Measurements from ENCODE around the gene RBMS1. TPM values are rescaled to one million over a fixed set of nuclear protein-coding genes. Genes with fewer than 3 reads are reported as not detected.

Gene RBMS1
- total and polyA plus RNA-seq, 2 donors, result 39.8 to 53.7 TPM

GRCh38 chr2:160264308-160264707, 229.3 kb downstream of the RBMS1 start:
- Histone ChIP-seq H3K4me3 (ENCODE audit: low read length in 2 of 2) (no peak overlapping the region), H3K9me3 (ENCODE audit: control insufficient read depth in 2 of 2, insufficient read depth in 1 of 2, low read length in 1 of 2) (no peaks in the 10 kb centered on the region), H3K27me3 (ENCODE audit: control insufficient read depth in 2 of 2, insufficient read depth in 1 of 2, low read length in 1 of 2) (no peaks in the 10 kb centered on the region), H3K4me1 (ENCODE audit: control insufficient read depth in 2 of 2, insufficient read depth in 2 of 2, low read length in 2 of 2) (peaks cover 2 to 3% of the 10 kb centered on the region in 2 donors), H3K27ac (ENCODE audit: low read depth in 1 of 2, low read length in 1 of 2) (no peak overlapping the region), H3K36me3 (ENCODE audit: control insufficient read depth in 2 of 2, insufficient read depth in 2 of 2, low read length in 1 of 2) (no peaks in the 10 kb centered on the region)
- DNase-seq (ENCODE audit: low read depth in 6 of 9, low spot score in 9 of 9), result no peak
- 98% methylated on average over 1 of the region's 1 CpG for WGBS

GRCh38 chr2:160261732-160262131, 231.9 kb downstream of the RBMS1 start:
- 98% methylated on average over 2 of the region's 2 CpGs for WGBS
- Histone ChIP-seq H3K27ac (ENCODE audit: low read depth in 1 of 2, low read length in 1 of 2) (no peak overlapping the region), H3K9me3 (ENCODE audit: control insufficient read depth in 2 of 2, insufficient read depth in 1 of 2, low read length in 1 of 2) (no peaks in the 10 kb centered on the region), H3K27me3 (ENCODE audit: control insufficient read depth in 2 of 2, insufficient read depth in 1 of 2, low read length in 1 of 2) (no peaks in the 10 kb centered on the region), H3K36me3 (ENCODE audit: control insufficient read depth in 2 of 2, insufficient read depth in 2 of 2, low read length in 1 of 2) (no peaks in the 10 kb centered on the region), H3K4me3 (ENCODE audit: low read length in 2 of 2) (no peak overlapping the region), H3K4me1 (ENCODE audit: control insufficient read depth in 2 of 2, insufficient read depth in 2 of 2, low read length in 2 of 2) (no peaks in the 10 kb centered on the region)
- no peak for DNase-seq (ENCODE audit: low read depth in 6 of 9, low spot score in 9 of 9)

- H3K4me3 ChIP-seq (ENCODE audit: low read length in 2 of 2), result no peak overlapping the region
- no peaks in the 10 kb centered on the region for H3K36me3 ChIP-seq (ENCODE audit: control insufficient read depth in 2 of 2, insufficient read depth in 2 of 2, low read length in 1 of 2)
- no peak overlapping the region for H3K27ac ChIP-seq (ENCODE audit: low read depth in 1 of 2, low read length in 1 of 2)
- H3K9me3 ChIP-seq (ENCODE audit: control insufficient read depth in 2 of 2, insufficient read depth in 1 of 2, low read length in 1 of 2), result no peaks in the 10 kb centered on the region
- no peak for DNase-seq (ENCODE audit: low read depth in 6 of 9, low spot score in 9 of 9)
- 92% methylated on average over 2 of the region's 2 CpGs for WGBS
- no peaks in the 10 kb centered on the region for H3K4me1 ChIP-seq (ENCODE audit: control insufficient read depth in 2 of 2, insufficient read depth in 2 of 2, low read length in 2 of 2)
- H3K27me3 ChIP-seq (ENCODE audit: control insufficient read depth in 2 of 2, insufficient read depth in 1 of 2, low read length in 1 of 2), result no peaks in the 10 kb centered on the region
These were observed 235.2 kb downstream of the RBMS1 start for GRCh38 chr2:160258492-160258805.

GRCh38 chr2:160257743-160258491, 235.7 kb downstream of the RBMS1 start:
- no peaks in the 10 kb centered on the region for H3K9me3 ChIP-seq (ENCODE audit: control insufficient read depth in 2 of 2, insufficient read depth in 1 of 2, low read length in 1 of 2)
- H3K4me1 ChIP-seq (ENCODE audit: control insufficient read depth in 2 of 2, insufficient read depth in 2 of 2, low read length in 2 of 2), result no peaks in the 10 kb centered on the region
- no peak overlapping the region for H3K27ac ChIP-seq (ENCODE audit: low read depth in 1 of 2, low read length in 1 of 2)
- no peaks in the 10 kb centered on the region for H3K36me3 ChIP-seq (ENCODE audit: control insufficient read depth in 2 of 2, insufficient read depth in 2 of 2, low read length in 1 of 2)
- DNase-seq (ENCODE audit: low read depth in 6 of 9, low spot score in 9 of 9), result no peak
- no peak overlapping the region for H3K4me3 ChIP-seq (ENCODE audit: low read length in 2 of 2)
- no peaks in the 10 kb centered on the region for H3K27me3 ChIP-seq (ENCODE audit: control insufficient read depth in 2 of 2, insufficient read depth in 1 of 2, low read length in 1 of 2)
- 97% methylated on average over 12 of the region's 12 CpGs for WGBS

- no peak overlapping the region for H3K27ac ChIP-seq (ENCODE audit: low read depth in 1 of 2, low read length in 1 of 2)
- no peaks in the 10 kb centered on the region for H3K27me3 ChIP-seq (ENCODE audit: control insufficient read depth in 2 of 2, insufficient read depth in 1 of 2, low read length in 1 of 2)
- no peak for DNase-seq (ENCODE audit: low read depth in 6 of 9, low spot score in 9 of 9)
- no peak overlapping the region for H3K4me3 ChIP-seq (ENCODE audit: low read length in 2 of 2)
- no peaks in the 10 kb centered on the region for H3K36me3 ChIP-seq (ENCODE audit: control insufficient read depth in 2 of 2, insufficient read depth in 2 of 2, low read length in 1 of 2)
- H3K4me1 ChIP-seq (ENCODE audit: control insufficient read depth in 2 of 2, insufficient read depth in 2 of 2, low read length in 2 of 2), result no peaks in the 10 kb centered on the region
- H3K9me3 ChIP-seq (ENCODE audit: control insufficient read depth in 2 of 2, insufficient read depth in 1 of 2, low read length in 1 of 2), result no peaks in the 10 kb centered on the region
- 99% methylated on average over 6 of the region's 6 CpGs for WGBS
These were observed 236.4 kb downstream of the RBMS1 start for GRCh38 chr2:160257041-160257742.

- DNase-seq (ENCODE audit: low read depth in 6 of 9, low spot score in 9 of 9), result no peak
- Histone ChIP-seq H3K36me3 (ENCODE audit: control insufficient read depth in 2 of 2, insufficient read depth in 2 of 2, low read length in 1 of 2) (no peaks in the 10 kb centered on the region), H3K4me3 (ENCODE audit: low read length in 2 of 2) (no peak overlapping the region), H3K27me3 (ENCODE audit: control insufficient read depth in 2 of 2, insufficient read depth in 1 of 2, low read length in 1 of 2) (no peaks in the 10 kb centered on the region), H3K9me3 (ENCODE audit: control insufficient read depth in 2 of 2, insufficient read depth in 1 of 2, low read length in 1 of 2) (no peaks in the 10 kb centered on the region), H3K27ac (ENCODE audit: low read depth in 1 of 2, low read length in 1 of 2) (no peak overlapping the region), H3K4me1 (ENCODE audit: control insufficient read depth in 2 of 2, insufficient read depth in 2 of 2, low read length in 2 of 2) (no peaks in the 10 kb centered on the region)
- WGBS, result 96% methylated on average over 1 of the region's 1 CpG
These were observed 237.1 kb downstream of the RBMS1 start for GRCh38 chr2:160256507-160256906.

GRCh38 chr2:160255408-160255807, 238.2 kb downstream of the RBMS1 start:
- Histone ChIP-seq H3K4me1 (ENCODE audit: control insufficient read depth in 2 of 2, insufficient read depth in 2 of 2, low read length in 2 of 2) (no peaks in the 10 kb centered on the region), H3K36me3 (ENCODE audit: control insufficient read depth in 2 of 2, insufficient read depth in 2 of 2, low read length in 1 of 2) (no peaks in the 10 kb centered on the region), H3K9me3 (ENCODE audit: control insufficient read depth in 2 of 2, insufficient read depth in 1 of 2, low read length in 1 of 2) (no peaks in the 10 kb centered on the region), H3K27ac (ENCODE audit: low read depth in 1 of 2, low read length in 1 of 2) (no peak overlapping the region), H3K4me3 (ENCODE audit: low read length in 2 of 2) (no peak overlapping the region), H3K27me3 (ENCODE audit: control insufficient read depth in 2 of 2, insufficient read depth in 1 of 2, low read length in 1 of 2) (no peaks in the 10 kb centered on the region)
- WGBS, result 100% methylated on average over 1 of the region's 1 CpG
- no peak for DNase-seq (ENCODE audit: low read depth in 6 of 9, low spot score in 9 of 9)

- Histone ChIP-seq H3K36me3 (ENCODE audit: control insufficient read depth in 2 of 2, insufficient read depth in 2 of 2, low read length in 1 of 2) (no peaks in the 10 kb centered on the region), H3K9me3 (ENCODE audit: control insufficient read depth in 2 of 2, insufficient read depth in 1 of 2, low read length in 1 of 2) (no peaks in the 10 kb centered on the region), H3K4me3 (ENCODE audit: low read length in 2 of 2) (no peak overlapping the region), H3K27me3 (ENCODE audit: control insufficient read depth in 2 of 2, insufficient read depth in 1 of 2, low read length in 1 of 2) (no peaks in the 10 kb centered on the region), H3K4me1 (ENCODE audit: control insufficient read depth in 2 of 2, insufficient read depth in 2 of 2, low read length in 2 of 2) (no peaks in the 10 kb centered on the region), H3K27ac (ENCODE audit: low read depth in 1 of 2, low read length in 1 of 2) (no peak overlapping the region)
- 96% methylated on average over 6 of the region's 6 CpGs for WGBS
- DNase-seq (ENCODE audit: low read depth in 6 of 9, low spot score in 9 of 9), result no peak
These were observed 239.3 kb downstream of the RBMS1 start for GRCh38 chr2:160254189-160254762.

- no peak for DNase-seq (ENCODE audit: low read depth in 6 of 9, low spot score in 9 of 9)
- H3K27me3 ChIP-seq (ENCODE audit: control insufficient read depth in 2 of 2, insufficient read depth in 1 of 2, low read length in 1 of 2), result no peaks in the 10 kb centered on the region
- WGBS, result 96% methylated on average over 9 of the region's 9 CpGs
- H3K36me3 ChIP-seq (ENCODE audit: control insufficient read depth in 2 of 2, insufficient read depth in 2 of 2, low read length in 1 of 2), result no peaks in the 10 kb centered on the region
- no peaks in the 10 kb centered on the region for H3K9me3 ChIP-seq (ENCODE audit: control insufficient read depth in 2 of 2, insufficient read depth in 1 of 2, low read length in 1 of 2)
- H3K4me1 ChIP-seq (ENCODE audit: control insufficient read depth in 2 of 2, insufficient read depth in 2 of 2, low read length in 2 of 2), result no peaks in the 10 kb centered on the region
- H3K4me3 ChIP-seq (ENCODE audit: low read length in 2 of 2), result no peak overlapping the region
- H3K27ac ChIP-seq (ENCODE audit: low read depth in 1 of 2, low read length in 1 of 2), result no peak overlapping the region
These were observed 240.0 kb downstream of the RBMS1 start for GRCh38 chr2:160253440-160254188.

All from thymus (tissue), 11 donors.